Stimulated activated CD8-positive, alpha-beta memory T cell treated with anti-CD3 and anti-CD28 coated beads, Interleukin-7, amount 100 ng/mL, for 4 hours (primary cell): Measurements from ENCODE around the gene ARID2.

ENCODE experiments used
- DNase-seq, 2 donors: peaks; one replicate each; pipeline ENCODE4 v3.0.0-alpha.2; 2020; ENCODE audit warnings: low read depth in 2 of 2

The ARID2 gene

GRCh38 chr12:45720069-45720468 lies 9.4 kb upstream of the ARID2 start:
- no peak for DNase-seq

DNA sequence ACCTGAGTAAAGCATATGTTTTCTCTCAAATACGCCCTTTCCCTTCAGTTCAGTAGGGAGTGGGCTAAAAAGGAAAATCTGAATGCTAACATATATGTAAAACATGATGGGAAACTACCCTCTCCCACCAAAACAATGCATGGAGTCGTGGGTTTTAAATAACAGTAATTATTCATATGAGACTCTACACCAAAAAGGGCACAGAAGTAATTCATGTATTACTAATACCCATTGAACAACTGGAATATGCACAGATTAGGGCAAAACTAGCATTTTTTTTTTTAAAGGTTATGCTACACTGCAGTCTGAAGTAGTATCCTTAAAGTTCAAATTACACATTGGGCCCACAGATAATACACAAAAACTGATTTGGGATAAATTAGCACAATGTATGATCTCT lies 8.1 kb upstream of the ARID2 start:
- no peak for DNase-seq

DNA sequence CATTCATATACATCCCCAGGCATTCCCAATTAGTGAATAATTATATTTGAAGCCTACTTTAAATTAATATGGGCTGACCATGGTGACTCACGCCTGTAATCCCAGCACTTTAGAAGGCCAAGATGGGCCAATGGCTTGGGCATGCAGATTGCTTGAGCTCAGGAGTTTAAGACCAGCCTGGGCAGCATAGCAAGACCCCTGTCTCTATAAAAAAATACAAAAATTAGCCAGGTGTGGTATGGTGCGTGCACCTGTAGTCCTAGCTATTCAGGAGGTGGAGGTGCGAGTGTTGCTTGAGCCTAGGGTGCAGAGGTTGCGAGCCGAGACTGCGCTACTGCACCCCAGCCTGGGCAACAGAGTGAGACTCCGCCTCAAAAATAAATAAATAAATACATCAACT lies 7.6 kb upstream of the ARID2 start:
- no peak for DNase-seq

GRCh38 chr12:45725631-45726602 lies 3.6 kb upstream of the ARID2 start:
- no peak for DNase-seq

- peak in 1 of 2 donors; percentile 13 for DNase-seq
These were observed 2.8 kb upstream of the ARID2 start for GRCh38 chr12:45726603-45727300.

DNA sequence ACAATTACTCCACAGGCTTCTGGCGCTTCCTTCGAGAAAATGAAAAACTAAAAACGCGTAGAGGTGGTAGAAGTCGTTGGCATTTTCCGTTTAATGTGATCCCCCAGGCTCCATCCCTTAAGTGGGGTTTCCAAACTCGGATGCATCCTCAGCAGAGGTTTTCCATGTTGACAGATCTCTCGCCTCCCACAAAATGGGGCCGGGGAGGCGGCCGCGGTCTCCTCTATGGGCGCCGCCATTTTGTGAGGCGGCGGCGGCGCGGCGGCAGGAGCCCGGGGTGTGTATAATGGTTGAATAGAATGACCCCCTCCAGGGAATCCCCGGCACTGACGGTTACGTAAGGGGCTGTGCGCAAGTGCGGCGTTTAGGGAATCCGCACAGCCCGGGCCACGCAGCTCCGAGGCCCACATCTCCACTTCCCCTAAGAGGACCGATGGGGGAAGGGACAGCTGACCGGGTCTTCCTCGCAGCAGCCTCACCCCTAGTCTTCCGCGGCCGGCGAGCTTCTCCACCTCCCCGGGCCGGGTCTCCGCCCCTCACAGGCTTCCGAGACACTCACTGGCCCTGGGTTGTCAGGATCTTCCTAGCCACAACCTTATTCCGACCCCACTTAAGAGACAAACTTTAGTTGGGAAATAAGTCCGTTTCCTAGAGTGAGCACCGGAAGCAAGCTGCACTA lies 2.1 kb upstream of the ARID2 start:
- DNase-seq = peak; percentile 79 to 85

DNA sequence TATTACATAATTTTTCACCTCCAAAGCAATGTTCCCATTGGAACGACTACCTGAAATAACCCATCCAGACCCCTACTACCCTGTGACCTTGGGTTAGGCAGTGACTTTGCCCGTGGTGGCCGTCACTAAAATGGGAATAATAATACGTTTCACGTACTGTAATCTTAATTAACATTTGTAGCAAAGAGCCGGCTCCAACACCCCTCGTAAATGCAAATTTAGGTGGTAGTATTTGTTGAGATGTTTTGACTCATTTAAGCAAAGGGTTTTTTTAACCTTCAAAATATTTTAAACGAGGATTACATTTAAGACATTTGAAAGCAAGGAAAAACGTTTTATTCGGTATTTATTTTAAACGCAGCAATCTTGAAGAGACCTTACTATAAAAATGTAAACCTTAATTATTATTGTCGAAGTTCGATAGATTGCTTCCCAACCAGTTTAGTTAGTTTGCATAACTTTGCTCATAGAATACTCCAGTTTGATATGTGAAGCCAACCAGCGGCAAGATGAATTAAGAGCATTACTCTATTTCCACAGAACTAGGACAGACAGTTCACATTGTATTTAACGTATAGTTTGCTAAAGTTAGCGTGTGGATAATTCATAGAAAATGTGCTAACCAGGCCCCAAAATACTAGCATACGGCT lies 1.4 kb upstream of the ARID2 start:
- DNase-seq = peak in 1 of 2 donors; percentile 2

DNA sequence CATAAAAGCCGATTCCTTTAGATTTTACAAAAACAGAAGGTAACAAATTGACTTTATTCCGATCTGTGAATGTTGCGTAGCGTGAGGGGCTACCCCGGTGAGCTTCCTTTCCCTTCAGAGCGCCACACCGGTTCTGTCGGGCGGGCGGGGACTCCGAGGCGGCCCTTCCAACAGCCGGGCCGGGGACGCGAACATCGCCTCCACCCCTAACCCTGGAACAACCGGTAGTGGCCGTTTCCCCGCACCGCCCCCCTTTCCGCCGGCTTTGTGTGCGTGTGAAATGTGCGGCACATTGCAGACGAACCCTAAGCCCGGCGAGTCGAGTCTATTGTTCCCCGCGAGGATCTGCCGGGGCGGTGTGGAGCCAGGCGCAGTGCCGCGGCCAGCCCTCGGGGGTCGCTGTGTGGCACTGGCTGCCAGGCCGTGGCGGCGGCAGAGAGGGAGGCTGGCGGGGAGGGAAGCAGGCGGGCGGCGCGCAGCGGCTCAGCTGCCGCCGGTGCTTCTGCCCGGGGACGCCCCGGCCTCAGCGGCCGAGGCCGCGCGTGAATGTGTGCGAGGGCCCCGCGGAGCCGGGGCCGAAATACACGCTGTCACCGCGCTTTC lies 775 bp upstream of the ARID2 start:
- peak; percentile 94 to 95 for DNase-seq

- DNase-seq = peak in 1 of 2 donors; percentile 36
These were observed 510 bp downstream of the ARID2 start for GRCh38 chr12:45730084-45730347.

DNA sequence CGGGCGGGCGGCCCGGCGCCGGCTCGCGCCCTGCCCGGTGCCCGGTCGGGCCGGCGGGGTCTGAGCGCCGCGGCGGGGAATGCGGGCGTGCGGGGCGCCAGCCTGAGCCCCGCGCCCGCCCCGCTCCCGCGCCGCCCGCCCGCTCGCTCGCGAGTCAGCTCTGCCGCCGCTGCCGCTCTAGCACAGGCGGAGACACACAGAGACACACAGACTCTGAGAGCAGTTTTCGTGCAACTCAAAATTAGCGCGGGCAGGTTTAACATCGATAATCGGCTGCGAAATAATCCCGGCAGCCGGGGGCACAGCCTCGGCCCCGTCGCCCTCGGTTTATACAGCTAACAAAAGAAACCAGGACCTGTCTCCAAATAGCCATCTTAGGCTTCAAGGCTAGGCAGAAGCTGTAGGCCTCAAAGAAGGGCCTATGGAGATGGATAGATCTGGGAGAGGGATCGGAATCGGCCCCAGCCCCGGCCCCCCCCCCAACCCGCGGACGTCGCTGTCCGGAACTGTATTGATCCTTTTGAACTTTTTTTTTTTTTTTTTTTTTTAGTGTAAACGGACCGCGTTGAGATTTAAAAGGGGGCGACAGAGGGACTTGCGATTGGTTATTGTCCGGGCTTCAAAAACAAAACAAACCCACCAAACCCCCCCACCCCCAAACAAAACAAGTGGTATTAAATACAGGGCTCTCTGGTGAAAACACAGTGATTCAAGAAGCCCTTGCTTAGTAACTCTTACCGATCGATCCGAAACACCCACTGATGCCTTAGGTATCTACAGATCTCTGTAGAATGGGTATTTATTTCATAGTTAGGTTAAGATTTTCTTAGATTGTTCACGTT lies 1.1 kb downstream of the ARID2 start:
- DNase-seq = peak; percentile 30 to 50

DNA sequence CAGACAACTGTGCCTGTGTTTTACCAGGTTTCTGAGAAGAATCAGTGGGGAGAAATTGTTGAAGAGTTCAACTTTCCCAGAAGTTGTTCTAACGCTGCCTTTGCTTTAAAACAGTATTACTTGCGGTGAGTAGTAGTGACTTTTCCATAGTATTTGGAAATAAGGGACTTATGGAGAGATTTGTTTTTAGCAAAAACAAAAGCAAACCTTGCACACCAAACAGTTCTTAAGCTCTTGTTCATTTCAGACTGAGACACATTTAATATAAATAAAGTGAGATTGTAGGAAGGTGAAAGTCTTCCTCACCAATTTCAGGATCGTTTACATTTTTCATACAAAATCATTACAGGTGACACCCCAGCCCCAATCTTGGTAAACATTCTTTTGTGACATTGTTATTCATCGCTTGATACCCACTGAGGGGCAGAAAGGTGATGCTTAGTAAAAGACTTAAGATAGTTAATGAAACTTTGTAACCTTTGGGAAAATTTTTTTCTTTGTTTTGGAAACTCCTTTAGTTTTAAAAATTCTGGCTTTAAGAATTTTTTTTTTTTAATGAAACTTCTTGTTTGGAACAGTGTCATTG lies 1.8 kb downstream of the ARID2 start:
- DNase-seq = no peak

DNA sequence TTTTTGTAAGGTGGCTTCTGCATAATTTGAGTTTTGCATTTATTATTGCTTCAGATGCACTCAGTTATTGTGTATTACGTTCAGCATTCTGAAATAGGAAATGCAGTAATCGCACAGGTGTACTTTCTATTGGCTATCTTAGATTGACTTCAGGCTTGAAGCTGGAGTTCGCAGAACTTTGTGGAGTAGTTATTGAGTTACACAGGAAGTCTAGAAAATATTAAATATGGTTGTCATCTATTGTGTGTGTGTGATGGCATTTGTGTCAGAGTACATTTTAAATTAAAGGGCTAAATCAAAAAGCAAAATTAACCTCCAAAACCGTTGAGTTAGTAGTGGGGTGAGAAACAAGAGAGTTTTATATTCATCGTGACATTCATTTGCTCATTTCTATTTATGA lies 2.7 kb downstream of the ARID2 start:
- no peak for DNase-seq

GRCh38 chr12:45732936-45733335 lies 3.4 kb downstream of the ARID2 start:
- no peak for DNase-seq

DNA sequence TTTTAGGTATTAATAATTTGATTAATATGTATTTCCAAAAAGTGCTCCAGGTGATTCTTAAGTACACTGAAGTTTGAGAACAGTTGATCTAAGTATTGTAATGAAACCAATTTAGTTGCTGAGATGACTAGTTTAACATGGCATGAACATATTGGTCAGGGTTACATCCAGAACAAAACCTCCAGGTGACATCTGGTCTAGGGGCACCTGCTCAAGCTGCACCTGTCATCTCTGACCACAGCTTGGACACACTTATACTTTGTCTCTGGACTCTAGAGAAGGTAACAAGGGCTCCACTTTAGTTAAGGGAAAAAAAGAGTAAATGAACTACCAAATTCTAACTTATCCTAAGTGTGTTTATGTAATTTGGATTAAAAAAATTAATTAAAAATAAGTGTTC lies 8.1 kb downstream of the ARID2 start:
- no peak for DNase-seq

GRCh38 chr12:45742590-45742989 lies 13.1 kb downstream of the ARID2 start:
- no peak for DNase-seq

DNA sequence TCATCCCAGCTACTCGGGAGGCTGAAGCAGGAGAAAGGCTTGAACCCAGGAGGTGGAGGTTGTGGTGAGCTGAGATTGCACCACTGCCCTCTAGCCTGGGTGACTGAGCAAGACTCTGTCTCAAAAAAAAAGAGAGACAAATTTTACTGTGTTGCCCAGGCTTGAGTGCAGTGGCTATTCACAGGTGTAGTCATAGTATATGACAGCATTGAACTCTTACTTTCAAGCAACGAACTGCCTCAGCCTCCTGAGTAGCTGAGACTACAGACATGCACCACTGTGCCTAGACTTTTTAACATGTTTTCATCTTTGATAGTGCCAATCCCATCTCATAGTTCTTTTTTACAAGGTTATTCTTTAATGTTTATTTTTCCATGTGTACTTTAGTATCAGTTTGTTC lies 13.7 kb downstream of the ARID2 start:
- DNase-seq = no peak

GRCh38 chr12:45745861-45746277 lies 16.4 kb downstream of the ARID2 start:
- no peak for DNase-seq

DNA sequence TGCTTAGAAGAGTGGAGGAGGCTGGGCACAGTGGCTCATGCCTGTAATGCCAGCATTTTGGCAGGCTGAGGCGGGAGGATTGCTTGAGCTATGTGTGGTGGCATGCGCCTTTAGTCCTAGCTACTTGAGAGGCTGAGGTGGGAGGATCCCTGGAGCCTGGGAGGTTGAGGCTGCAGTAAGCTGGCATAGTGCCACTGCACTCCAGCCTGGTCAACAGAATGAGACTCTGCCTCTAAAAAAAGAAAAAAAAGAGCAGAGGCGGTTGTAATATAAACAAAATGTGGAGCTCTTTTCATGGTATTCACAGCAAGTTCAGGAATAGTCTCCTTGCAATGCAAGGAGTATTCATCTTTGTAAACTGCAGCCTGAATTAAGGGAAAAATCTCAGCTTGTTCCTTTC lies 27.2 kb downstream of the ARID2 start:
- DNase-seq = no peak

DNA sequence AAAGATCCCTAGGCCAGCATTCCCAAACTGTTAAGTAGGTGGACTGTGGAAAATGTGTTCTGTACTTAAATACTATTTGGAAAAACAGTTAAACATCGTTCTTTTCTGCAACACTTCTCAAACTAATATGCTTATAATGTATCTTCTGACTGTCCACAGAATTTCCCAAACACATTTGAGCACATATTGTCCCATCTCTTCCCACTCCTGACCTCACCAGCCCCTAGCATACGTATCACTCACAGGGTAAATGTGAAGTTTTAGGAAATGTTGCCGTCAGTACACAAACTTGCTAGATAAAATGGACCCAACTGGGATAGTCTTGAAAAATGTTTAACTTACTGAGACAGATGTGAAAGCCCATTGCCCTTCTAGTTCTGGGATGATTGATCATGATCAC lies 27.7 kb downstream of the ARID2 start:
- DNase-seq = no peak

DNA sequence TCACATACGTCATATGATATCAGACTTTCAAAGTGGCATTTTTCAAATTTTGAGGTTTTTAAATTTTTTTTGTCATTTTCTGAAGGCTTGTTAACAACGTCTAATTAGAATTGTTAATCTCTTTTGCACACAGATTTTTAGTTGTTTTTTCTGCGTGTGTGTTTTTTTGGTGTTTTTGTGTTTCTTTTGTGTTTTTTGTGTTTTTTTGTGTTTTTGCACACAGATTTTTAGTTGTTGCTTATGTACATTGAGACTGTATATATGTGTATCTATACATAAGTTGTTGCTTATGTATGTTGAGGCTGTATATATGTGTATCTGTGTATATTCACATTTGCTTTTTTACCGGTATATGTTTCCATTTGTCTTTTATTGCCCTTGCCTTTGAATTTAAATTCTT lies 30.8 kb downstream of the ARID2 start:
- no peak for DNase-seq
